BLaER1 treated with 17β-estradiol and CSF1 and Interleukin-3, amounts not matched to agents 10 nM and 100 nM (cell line): ENCODE results near the gene NAPSA.

ENCODE experiments used
- H3K27ac ChIP-seq, 11 experiments: shearing (Covaris generic); formaldehyde crosslinking; 2 replicates each; pipeline ENCODE4 v1.8.1; 2022
- H3K27me3 ChIP-seq, 11 experiments: shearing (Covaris generic); formaldehyde crosslinking; 2 replicates each; pipeline ENCODE4 v1.8.1; 2022
- H3K36me3 ChIP-seq, 11 experiments: shearing (Covaris generic); formaldehyde crosslinking; 2 replicates each; pipeline ENCODE4 v1.8.1; 2022
- H3K4me1 ChIP-seq, 10 experiments: shearing (Covaris generic); formaldehyde crosslinking; 2 replicates each; pipeline ENCODE4 v1.8.1; 2022
- H3K4me2 ChIP-seq, 11 experiments: shearing (Covaris generic); formaldehyde crosslinking; 2 replicates each; pipeline ENCODE4 v1.8.1; 2022
- H3K4me3 ChIP-seq, 10 experiments: shearing (Covaris generic); formaldehyde crosslinking; 2 replicates each; pipeline ENCODE4 v1.8.1; 2022
- H3K9ac ChIP-seq, 11 experiments: shearing (Covaris generic); formaldehyde crosslinking; 2 replicates each; pipeline ENCODE4 v1.8.1; 2022
- H3K9me3 ChIP-seq, 11 experiments: shearing (Covaris generic); formaldehyde crosslinking; replicated peaks in 1 of 11; 2 replicates each; pipeline ENCODE4 v1.8.1; 2022
- H4K20me1 ChIP-seq, 11 experiments: shearing (Covaris generic); formaldehyde crosslinking; 2 replicates each; pipeline ENCODE4 v1.8.1; 2022
- Cebpa-rat ChIP-seq, 11 experiments: shearing (Covaris generic); IDR thresholded peaks; 2 replicates each; pipeline ENCODE4 v1.8.1; 2022

Gene NAPSA

GRCh38 chr19:50309396-50310125 lies 55.9 kb downstream of the NAPSA start:
- no peak overlapping the region for H3K9ac ChIP-seq
- H3K27me3 ChIP-seq = peaks cover 65 to 86% (median 78%) of the 10 kb centered on the region in 11 experiments
- no peak overlapping the region for H3K4me3 ChIP-seq
- H3K9me3 ChIP-seq = no peaks in the 10 kb centered on the region
- H4K20me1 ChIP-seq = peaks cover 0 to 31% (median 0%) of the 10 kb centered on the region in 11 experiments; a peak in 8 of 22 replicates
- H3K4me2 ChIP-seq = no peak overlapping the region
- no peak for TF ChIP-seq Cebpa-rat (IDR thresholded peaks at IDR 0.05)
- no peaks in the 10 kb centered on the region for H3K4me1 ChIP-seq
- no peak overlapping the region for H3K27ac ChIP-seq
- no peaks in the 10 kb centered on the region for H3K36me3 ChIP-seq

GRCh38 chr19:50308991-50309390 lies 56.4 kb downstream of the NAPSA start:
- no peak overlapping the region for H3K9ac ChIP-seq
- no peaks in the 10 kb centered on the region for H3K4me1 ChIP-seq
- no peak overlapping the region for H3K4me2 ChIP-seq
- H4K20me1 ChIP-seq = peaks cover 0 to 31% (median 0%) of the 10 kb centered on the region in 11 experiments; a peak in 8 of 22 replicates
- H3K36me3 ChIP-seq = no peaks in the 10 kb centered on the region
- no peak overlapping the region for H3K27ac ChIP-seq
- no peaks in the 10 kb centered on the region; a peak in 1 of 22 replicates for H3K9me3 ChIP-seq
- peaks cover 60 to 80% (median 72%) of the 10 kb centered on the region in 11 experiments for H3K27me3 ChIP-seq
- H3K4me3 ChIP-seq = no peak overlapping the region
- TF ChIP-seq Cebpa-rat (IDR thresholded peaks at IDR 0.05) = no peak
